Neural cell (in vitro differentiated cells): Measurements from ENCODE around the gene TFF2. TPM values are rescaled to one million over a fixed set of nuclear protein-coding genes. Genes with fewer than 3 reads are reported as not detected.

Source experiments
- H2AFZ ChIP-seq: fragments of 200-600, 300-800 bp; sonication (generic), shearing (Covaris generic); 2 replicates; pipeline ENCODE4 v1.6.0; 2014; ENCODE audit warnings: low read depth, mild to moderate bottlenecking, antibody characterized with exemption, low read length, moderate library complexity
- H3F3A ChIP-seq: fragments of 200-600 bp; shearing (Covaris generic); 2 replicates; pipeline ENCODE4 v1.6.1; 2016; ENCODE audit warnings: mild to moderate bottlenecking, moderate library complexity, mixed read lengths, antibody characterized with exemption, low read length; ENCODE audit not compliant: insufficient read depth, poor library complexity, severe bottlenecking
- H3K27ac ChIP-seq: fragments of 200-600, 300-800 bp; sonication (generic), shearing (Covaris generic); 2 replicates; pipeline ENCODE4 v1.5.1; 2014; ENCODE audit warnings: mild to moderate bottlenecking, low read length, moderate library complexity
- H3K27me3 ChIP-seq: fragments of 300-800, 200-600 bp; sonication (generic), shearing (Covaris generic); 2 replicates; pipeline ENCODE4 v1.6.0; 2014; ENCODE audit warnings: mild to moderate bottlenecking, low read depth, low read length, moderate library complexity; ENCODE audit not compliant: insufficient read depth
- H3K36me3 ChIP-seq: fragments of 300-800, 200-600 bp; sonication (generic), shearing (Covaris generic); 2 replicates; pipeline ENCODE4 v1.5.1; 2014; ENCODE audit warnings: mild to moderate bottlenecking, antibody characterized with exemption, low read length, moderate library complexity; ENCODE audit not compliant: insufficient read depth
- H3K4me2 ChIP-seq: fragments of 300-800, 200-600 bp; sonication (generic), shearing (Covaris generic); 2 replicates; pipeline ENCODE4 v1.6.0; 2014; ENCODE audit warnings: mild to moderate bottlenecking, low read length
- H3K4me3 ChIP-seq: fragments of 300-800, 200-600 bp; sonication (generic), shearing (Covaris generic); 2 replicates; pipeline ENCODE4 v1.5.1; 2014; ENCODE audit warnings: mild to moderate bottlenecking, low read length, moderate library complexity
- H3K79me2 ChIP-seq: fragments of 200-600 bp; shearing (Covaris generic); replicated peaks from 2 replicates; pipeline ENCODE4 v1.6.0; 2014; ENCODE audit warnings: mild to moderate bottlenecking, low read length, moderate library complexity; ENCODE audit not compliant: insufficient read depth
- H3K9ac ChIP-seq: fragments of 300-800, 200-600 bp; sonication (generic), shearing (Covaris generic); 2 replicates; pipeline ENCODE4 v1.6.1; 2016; ENCODE audit warnings: mild to moderate bottlenecking, low read length, mixed read lengths
- H3K9me2 ChIP-seq: fragments of 200-600 bp; shearing (Covaris generic); 2 replicates; pipeline ENCODE4 v1.6.1; 2016; ENCODE audit warnings: mild to moderate bottlenecking, low read length, mixed read lengths; ENCODE audit not compliant: insufficient read depth
- H3K9me3 ChIP-seq: fragments of 200-600, 300-800 bp; sonication (generic), shearing (Covaris generic); 2 replicates; pipeline ENCODE4 v1.6.1; 2016; ENCODE audit warnings: mild to moderate bottlenecking, mixed run types, low read length, moderate library complexity, mixed read lengths
- H4K20me1 ChIP-seq: fragments of 200-600 bp; shearing (Covaris generic); 2 replicates; pipeline ENCODE4 v1.6.1; 2016; ENCODE audit warnings: mild to moderate bottlenecking, mixed run types; ENCODE audit not compliant: insufficient read depth
- EP300 ChIP-seq: fragments of 450-650 bp; conservative IDR thresholded peaks from 2 replicates; pipeline ENCODE4 v1.6.1; 2014; ENCODE audit warnings: antibody characterized with exemption, mild to moderate bottlenecking, moderate library complexity; ENCODE audit not compliant: poor library complexity, severe bottlenecking
- EZH2 ChIP-seq: fragments of 200-600, 300-800 bp; shearing (Covaris generic), sonication (generic); IDR thresholded peaks from 2 replicates; pipeline ENCODE4 v1.6.1; 2014; ENCODE audit warnings: antibody characterized with exemption, low read length, borderline replicate concordance, mild to moderate bottlenecking; ENCODE audit not compliant: insufficient read depth, poor library complexity, severe bottlenecking
- MXI1 ChIP-seq: fragments of 450-650 bp; conservative IDR thresholded peaks from 2 replicates; pipeline ENCODE4 v1.6.1; 2014; ENCODE audit warnings: antibody characterized with exemption, mild to moderate bottlenecking; ENCODE audit not compliant: poor library complexity, severe bottlenecking
- POLR2AphosphoS5 ChIP-seq: IDR thresholded peaks from 2 replicates; pipeline ENCODE4 v1.6.1; 2012
- RAD21 ChIP-seq: fragments of 450-650 bp; conservative IDR thresholded peaks from 2 replicates; pipeline ENCODE4 v1.6.1; 2014; ENCODE audit warnings: antibody characterized with exemption, mild to moderate bottlenecking, moderate library complexity
- REST ChIP-seq: IDR thresholded peaks from 2 replicates; pipeline ENCODE4 v1.6.1; 2012; ENCODE audit warnings: borderline replicate concordance
- SMC3 ChIP-seq: fragments of 450-650 bp; conservative IDR thresholded peaks from 2 replicates; pipeline ENCODE4 v1.6.1; 2014; ENCODE audit warnings: antibody characterized with exemption, mild to moderate bottlenecking, moderate library complexity; ENCODE audit not compliant: poor library complexity
- TAF1 ChIP-seq: IDR thresholded peaks from 2 replicates; pipeline ENCODE4 v1.6.1; 2012; ENCODE audit warnings: low read depth
- polyA plus RNA-seq: library from polyadenylated mRNA; depleted of rRNA; stranded (reverse); fragments of >200 nt; gene quantifications from 2 replicates; pipeline ENCODE4 v1.2.3, GENCODE V29; 2014
- TF ChIP-seq, protein P1 (sequence below): fragments of 450-650 bp; IDR thresholded peaks from 2 replicates; pipeline ENCODE4 v1.5.1; 2014; ENCODE audit warnings: antibody characterized with exemption, mild to moderate bottlenecking, moderate library complexity; ENCODE audit not compliant: poor library complexity, severe bottlenecking

TFF2 gene
- polyA plus RNA-seq, 1 donor from 2014 or later = not detected

DNA sequence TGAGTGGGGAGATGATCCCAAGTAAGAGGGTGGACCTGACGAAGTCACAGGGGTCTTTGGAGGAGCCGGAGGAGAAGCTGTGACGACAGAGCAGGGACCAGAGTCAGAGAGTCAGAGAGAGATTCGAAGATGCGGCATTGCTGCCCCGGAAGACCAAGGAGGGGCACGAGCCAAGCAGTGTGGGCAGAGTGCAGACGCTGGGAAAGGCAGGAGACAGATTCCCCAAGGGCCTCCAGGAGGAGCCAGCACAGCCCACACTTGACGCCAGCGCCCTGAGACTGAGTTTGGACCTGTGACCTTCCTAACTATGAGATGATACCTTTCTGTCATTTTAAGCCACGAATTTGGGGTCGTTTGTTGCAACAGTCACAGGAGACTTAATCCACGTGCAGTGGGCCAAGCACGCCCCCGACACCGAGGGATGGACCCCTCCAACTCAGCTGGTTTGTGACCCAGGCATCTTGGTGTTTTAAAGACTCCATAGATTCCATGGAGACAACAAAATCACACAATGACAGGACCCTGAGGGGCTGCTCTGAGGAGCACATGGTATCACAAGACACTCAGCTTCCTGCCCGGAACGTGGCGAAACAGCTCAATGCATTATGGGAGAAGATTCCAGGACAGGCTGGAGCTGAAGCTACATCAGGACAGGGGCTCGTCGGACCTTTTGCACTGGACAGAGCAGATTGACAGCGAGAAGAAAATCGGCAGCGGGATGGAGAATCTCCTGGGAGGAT is 26.6 kb upstream of the TFF2 start:
- no peak for TF ChIP-seq SMC3
- TF ChIP-seq EP300 = no peak
- TF ChIP-seq TAF1 = no peak
- no peak for TF ChIP-seq MXI1
- TF ChIP-seq REST = no peak
- no peak for TF ChIP-seq POLR2AphosphoS5
- TF ChIP-seq EZH2 = no peak
- Histone ChIP-seq H3K27ac (no peak overlapping the region), H3K9me3 (no peaks in the 10 kb centered on the region), H3K27me3 (no peaks in the 10 kb centered on the region), H3K9me2 (no peaks in the 10 kb centered on the region), H2AFZ (no peak overlapping the region), H3K4me2 (no peak overlapping the region), H3K4me3 (no peak overlapping the region), H3K36me3 (no peaks in the 10 kb centered on the region), H3K79me2 (no peaks in the 10 kb centered on the region), H3F3A (no peaks in the 10 kb centered on the region), H3K9ac (no peak overlapping the region), H4K20me1 (no peaks in the 10 kb centered on the region)

DNA sequence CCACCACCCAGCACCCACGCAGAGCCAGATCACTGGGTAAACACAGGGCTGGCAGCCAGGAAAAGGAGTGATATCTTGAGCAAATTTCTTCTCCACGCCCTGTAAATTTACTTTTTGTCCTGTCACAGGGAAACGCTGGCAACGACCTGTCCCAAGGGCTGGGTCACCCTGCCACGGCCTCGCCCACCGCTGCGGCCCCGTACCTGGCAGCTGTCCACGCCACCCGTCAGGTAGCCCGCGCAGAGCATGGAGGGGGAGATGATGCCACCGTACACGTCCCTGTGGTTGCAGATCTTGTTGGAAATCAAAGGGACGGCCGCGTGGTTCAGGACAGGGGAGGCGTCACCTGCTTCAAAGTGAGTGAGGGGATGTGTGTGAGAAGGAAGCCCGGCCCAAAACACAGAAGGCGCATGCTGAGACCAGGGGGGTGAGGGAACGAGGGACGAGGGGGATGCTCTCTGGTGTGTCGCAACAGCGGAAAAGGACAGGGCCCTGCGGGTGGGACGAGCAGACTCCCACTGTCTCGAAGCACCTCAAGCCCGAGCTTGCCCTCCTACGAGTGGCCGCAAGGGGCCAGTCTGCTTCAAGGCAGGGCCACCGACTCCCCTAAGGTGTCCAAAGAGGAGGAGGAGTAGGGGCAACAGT is 25.7 kb upstream of the TFF2 start:
- H3K79me2 ChIP-seq = no peaks in the 10 kb centered on the region
- TF ChIP-seq REST (no peak), MXI1 (no peak), RAD21 (no peak), EZH2 (no peak), EP300 (no peak), POLR2AphosphoS5 (no peak), SMC3 (no peak), TAF1 (no peak)
- TF ChIP-seq, protein P1, sequence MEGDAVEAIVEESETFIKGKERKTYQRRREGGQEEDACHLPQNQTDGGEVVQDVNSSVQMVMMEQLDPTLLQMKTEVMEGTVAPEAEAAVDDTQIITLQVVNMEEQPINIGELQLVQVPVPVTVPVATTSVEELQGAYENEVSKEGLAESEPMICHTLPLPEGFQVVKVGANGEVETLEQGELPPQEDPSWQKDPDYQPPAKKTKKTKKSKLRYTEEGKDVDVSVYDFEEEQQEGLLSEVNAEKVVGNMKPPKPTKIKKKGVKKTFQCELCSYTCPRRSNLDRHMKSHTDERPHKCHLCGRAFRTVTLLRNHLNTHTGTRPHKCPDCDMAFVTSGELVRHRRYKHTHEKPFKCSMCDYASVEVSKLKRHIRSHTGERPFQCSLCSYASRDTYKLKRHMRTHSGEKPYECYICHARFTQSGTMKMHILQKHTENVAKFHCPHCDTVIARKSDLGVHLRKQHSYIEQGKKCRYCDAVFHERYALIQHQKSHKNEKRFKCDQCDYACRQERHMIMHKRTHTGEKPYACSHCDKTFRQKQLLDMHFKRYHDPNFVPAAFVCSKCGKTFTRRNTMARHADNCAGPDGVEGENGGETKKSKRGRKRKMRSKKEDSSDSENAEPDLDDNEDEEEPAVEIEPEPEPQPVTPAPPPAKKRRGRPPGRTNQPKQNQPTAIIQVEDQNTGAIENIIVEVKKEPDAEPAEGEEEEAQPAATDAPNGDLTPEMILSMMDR = no peak
- no peaks in the 10 kb centered on the region for H3K27me3 ChIP-seq
- H2AFZ ChIP-seq = no peak overlapping the region
- H3K4me3 ChIP-seq = no peak overlapping the region
- no peak overlapping the region for H3K4me2 ChIP-seq
- H3K36me3 ChIP-seq = no peaks in the 10 kb centered on the region
- no peaks in the 10 kb centered on the region for H3K9me2 ChIP-seq
- H4K20me1 ChIP-seq = no peaks in the 10 kb centered on the region
- H3F3A ChIP-seq = no peaks in the 10 kb centered on the region
- no peaks in the 10 kb centered on the region for H3K9me3 ChIP-seq
- no peak overlapping the region for H3K27ac ChIP-seq
- no peak overlapping the region for H3K9ac ChIP-seq
